Stimulated activated CD8-positive, alpha-beta memory T cell treated with anti-CD3 and anti-CD28 coated beads, Interleukin-7, amount 100 ng/mL, for 24 hours (primary cell): Measurements from ENCODE around the gene ARL5A.
"Not testable (repeated sequence)": the region's sequence is repeated elsewhere in the genome, so short reads cannot be mapped to it uniquely, and the experiment has no call there.

ENCODE experiments used
- DNase-seq: peaks from one replicate; pipeline ENCODE4 v3.0.0-alpha.2; 2020; ENCODE audit warnings: low read depth

The ARL5A gene

DNA sequence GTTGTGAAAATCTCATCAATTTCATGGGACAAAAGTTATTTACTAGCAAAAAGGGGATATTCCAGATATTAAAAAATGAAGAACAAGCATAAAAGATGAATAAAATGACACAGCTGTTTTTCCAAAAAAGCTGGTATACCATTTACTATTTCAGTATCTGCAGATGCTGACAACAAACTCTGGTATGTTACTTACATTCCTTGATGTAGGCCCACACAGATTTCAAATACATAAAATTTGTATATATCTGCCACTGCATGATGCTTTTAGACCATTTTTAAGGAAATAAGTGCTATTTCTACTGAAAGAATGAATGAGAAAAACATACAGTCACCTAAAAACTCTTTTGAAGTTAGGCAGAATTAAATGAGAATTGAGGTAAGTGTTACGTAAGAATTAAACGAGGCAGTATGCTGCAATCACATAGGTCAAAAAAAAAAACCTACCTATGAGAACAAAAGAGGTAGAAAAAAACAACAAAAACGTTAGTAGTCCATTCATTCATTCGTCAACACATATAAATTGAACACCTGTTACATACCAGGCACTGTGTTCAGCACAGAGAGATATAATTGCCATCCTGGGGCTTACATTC lies 32.5 kb downstream of the ARL5A start:
- DNase-seq: no peak

DNA sequence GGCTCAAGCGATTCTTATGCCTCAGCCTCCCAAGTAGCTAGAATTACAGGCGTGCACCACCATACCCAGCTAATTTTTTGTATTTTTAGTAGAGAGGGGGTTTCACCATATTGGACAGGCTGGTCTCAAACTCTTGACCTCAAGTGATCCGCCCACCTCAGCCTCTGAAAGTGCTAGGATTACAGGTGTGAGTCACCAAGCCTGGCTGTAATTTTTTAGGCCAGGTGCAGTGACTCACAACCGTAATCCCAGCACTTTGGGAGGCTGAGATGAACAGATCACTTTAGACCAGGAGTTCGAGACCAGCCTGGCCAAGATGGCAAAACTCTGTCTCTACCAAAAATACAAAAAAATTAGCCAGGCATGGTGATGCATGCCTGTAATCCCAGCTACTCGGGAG lies 33.8 kb downstream of the ARL5A start:
- not testable (repeated sequence) for DNase-seq

DNA sequence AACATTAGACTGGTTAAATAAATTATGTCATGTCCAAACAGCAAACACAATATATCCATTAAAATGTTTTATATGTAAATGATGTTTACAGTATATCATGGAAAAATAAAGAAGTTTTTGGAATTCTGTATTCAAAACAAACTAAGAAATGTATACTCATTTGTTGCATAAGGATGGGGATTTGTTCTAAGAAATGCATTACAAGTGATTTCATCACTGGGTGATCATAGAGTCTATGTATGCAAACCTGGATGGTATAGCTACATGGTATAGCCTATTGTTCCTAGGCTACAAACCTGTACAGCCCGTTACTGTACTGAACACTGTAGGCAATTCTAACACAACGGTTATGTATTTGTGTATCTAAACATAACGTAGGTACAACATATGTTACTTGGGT lies 35.1 kb downstream of the ARL5A start:
- no peak for DNase-seq

DNA sequence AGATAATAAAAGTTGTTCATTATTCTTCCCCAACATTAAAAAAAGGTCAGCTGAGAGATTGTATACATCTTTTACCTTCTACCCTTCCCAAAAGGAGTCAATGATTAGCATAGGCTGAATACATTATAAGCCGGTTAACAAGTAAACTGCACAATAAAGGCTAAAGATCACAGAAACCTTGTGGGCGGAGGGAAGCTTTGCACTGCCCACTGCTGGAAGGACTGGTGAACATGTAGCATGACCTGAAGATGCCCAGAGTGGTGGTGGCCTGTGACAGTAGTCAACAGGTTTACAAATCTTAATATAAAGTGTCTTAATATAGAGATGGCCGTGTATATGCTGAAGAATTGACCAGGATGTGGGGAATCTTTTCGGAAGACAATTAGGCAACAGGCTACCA lies 35.6 kb downstream of the ARL5A start:
- no peak for DNase-seq

DNA sequence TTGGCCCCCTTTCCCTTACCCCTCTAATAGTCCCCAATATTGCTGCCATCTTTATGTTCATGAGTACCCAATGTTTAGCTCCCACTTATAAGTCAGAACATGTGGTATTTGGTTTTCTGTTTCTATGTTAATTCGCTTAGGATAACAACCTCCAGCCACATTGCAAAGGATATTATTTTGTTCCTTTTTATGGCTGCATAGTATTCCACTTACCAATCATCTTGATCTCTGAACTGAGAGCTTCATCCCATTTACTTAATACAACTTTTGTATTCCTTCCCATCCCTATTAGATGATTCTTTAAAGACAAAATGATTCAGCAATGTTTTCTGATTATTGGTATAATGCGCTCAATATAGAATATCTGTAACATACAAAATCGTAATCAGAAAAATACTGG lies 36.7 kb downstream of the ARL5A start:
- DNase-seq: no peak

DNA sequence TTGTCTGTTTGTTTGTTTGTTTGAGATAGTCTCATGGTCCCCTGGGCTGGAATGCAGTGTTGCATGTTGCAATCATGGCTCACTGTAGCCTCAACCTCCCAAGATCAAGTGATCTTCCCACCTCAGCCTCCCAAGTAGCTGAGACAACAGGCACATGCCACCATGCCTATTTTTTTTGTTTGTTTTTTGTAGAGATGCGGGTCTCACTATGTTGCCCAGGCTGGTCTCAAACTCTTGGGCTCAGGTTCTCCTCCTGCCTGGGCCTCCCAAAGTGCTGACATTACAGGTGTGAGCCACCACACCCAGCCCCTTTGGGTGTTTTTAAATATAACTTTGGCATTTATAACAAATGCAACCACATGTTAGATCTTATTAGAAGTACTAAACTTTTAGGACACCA lies 37.5 kb downstream of the ARL5A start:
- DNase-seq: no peak

DNA sequence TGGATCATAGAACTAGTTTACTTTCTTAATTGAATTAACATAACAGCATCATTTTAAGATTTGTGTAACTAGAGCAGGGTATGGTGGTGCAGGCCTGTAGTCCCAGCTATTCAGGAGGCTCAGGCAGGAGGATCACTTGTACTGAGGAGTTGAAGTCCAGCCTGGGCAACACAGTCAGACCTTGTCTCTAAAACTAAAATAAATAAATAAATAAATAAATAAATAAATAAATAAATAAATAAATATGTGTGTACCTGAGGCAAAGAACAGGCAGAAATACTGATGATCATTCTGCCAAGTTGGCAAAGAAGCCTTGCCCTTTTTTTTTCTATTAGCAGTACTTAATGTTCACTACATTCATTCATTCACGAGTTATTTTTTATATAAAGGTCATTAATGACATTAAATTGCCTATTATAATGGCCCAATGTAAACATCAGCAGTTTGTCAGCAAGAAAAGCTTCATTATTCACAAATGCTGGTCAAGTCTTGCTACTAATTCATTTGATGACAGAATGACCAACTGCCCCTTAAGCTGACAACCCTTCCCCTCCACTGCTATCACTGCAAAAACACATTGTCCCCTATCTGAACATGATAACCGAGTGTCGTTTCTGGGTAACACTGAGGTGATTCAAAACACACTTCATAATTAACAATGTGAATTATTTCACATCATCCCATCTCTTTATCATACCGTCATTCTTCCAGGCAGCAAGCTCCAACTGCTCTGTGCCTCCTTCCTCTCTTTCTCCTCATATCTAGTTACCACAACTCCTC lies 39.0 kb downstream of the ARL5A start:
- no peak for DNase-seq

DNA sequence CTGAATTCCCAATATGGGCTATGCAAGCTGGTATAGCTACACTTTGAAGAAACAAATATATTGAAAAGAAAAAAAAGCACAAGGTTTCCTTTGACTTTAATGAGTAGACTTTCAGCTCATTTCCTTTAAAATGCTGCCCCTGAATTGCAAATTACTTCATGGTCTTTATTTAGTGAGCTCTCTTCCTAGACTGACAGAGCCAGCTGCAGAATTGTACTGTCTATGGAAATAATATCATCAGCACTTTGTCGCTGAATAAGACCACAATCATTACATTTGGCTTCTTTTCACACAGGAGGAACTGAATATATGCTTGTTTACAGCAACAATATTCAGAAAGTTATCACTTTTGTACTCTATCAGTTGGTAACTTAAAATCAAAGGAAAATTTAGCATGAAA lies 41.7 kb downstream of the ARL5A start:
- DNase-seq: no peak

DNA sequence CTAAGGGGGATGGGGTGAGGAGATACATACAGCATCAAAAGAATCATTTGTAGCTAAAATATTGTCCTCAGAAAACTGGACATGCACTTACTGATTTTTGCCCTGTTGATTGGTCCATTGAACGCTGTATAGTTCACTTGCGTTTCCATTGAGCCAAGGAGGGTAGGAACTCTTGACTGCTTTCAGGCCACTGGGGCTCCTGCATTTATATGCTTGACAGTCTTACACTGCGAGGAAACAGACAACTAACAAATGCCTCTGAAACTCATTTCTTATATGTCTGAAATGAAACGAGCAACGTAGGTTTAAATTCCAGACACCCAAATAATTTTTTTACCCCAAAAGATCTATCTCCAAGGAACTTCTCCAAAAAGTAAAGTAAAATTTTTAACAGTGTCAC lies 42.1 kb downstream of the ARL5A start:
- no peak for DNase-seq

DNA sequence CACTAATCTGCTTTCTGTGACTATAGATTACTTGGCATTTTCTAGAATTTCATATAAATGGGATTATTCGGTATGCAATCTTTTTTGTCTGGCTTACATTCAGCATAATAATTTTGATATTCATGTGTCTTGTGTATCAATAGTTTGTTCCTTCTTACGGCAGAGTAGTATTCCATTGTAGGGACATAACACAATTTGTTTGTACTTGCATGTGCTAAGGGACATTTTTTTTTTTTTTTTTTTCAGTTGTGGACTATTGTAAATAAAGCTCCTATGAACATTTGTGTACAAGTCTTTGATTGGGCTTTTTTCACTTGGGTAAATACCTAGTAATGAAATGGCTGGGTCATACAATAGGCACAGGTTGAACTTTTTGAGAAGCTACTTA lies 45.1 kb downstream of the ARL5A start:
- no peak for DNase-seq

DNA sequence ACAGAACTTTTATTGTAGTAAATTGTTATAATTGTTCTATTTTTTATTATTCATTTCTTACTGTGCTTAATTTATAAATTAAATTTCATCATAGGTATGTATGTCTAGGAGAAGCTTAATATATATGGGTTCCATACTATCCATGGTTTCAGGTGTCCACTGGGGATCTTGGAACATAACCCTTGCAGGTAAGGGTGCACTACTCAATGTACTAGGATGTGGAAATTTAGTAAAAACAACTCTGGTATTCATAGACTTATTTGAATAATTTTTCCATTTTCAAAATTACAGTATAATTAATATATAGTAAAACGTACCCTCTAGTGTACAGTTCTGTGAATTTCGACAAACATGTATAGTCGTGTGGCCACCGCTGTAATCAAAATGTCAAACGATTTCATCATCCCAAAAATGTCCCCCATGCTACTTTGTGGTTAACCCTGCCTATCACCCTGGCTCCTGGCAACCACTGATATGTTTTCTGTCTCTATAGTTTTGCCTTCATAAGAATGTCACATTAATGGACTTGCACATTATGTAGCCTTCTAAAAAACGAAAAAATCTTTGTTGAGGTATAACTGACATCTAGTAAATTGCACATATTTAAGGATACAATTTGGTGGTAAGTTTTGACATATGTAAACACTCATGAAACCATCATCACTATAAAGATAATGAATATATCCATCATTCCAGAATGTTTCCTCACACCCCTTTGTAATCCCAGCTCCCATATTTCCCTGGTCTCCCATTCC lies 45.7 kb downstream of the ARL5A start:
- DNase-seq: no peak

DNA sequence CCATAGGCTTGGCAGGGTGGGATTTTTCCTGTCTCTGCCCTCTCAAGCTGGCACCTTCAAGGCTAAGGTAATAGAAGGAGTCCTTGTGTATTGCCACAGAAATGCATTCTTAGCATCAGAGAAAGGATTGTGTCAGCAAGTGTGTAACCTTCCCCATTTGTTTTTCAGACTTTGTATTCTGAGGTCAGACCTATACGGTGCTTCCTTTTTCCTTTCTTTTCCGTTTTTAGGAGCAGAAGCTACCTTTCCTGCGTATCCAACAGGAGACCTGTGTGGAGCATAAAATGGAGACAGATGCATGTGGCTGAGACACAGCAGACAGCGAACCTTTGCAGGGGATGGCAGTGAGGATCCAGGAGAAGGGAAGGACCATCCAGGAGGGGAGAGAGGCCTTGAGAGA lies 46.6 kb downstream of the ARL5A start:
- DNase-seq: no peak

DNA sequence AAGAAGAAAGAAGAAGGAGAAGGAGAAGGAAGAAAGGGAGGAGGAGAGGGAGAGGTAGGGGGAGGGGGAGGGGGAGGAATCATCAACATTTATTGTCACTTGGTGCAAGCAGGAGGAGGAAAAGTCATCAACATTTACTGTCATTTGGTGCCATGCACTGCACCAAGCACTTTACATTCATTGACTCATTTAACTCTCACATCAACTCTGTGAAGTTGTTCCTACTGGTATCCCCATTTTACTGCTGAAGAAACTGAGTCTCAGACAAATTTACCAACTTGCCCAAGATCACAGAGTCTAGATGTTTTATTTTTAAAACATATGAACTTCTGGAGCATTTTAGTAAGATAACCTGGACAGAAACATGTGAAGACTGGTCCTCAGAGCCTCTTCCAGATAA lies 47.3 kb downstream of the ARL5A start:
- no peak for DNase-seq

DNA sequence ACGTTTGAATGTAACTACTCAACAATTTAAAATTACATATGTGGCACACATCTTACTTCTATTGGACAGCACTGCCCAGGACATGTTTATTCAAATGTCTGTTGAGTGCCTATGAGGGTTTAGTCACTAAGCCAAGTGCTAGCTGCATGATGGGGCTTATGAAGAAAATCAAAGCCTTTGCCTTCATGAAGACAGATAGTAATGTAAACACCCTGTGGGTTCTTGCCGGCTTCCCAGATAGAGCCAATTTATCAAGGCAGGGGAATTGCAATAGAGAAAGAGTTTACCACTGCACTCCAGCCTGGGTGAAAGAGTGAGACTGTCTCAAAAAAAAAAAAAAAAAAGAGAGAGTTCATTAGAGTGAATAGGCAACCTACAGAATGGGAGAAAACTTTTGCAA lies 50.3 kb downstream of the ARL5A start:
- no peak for DNase-seq

DNA sequence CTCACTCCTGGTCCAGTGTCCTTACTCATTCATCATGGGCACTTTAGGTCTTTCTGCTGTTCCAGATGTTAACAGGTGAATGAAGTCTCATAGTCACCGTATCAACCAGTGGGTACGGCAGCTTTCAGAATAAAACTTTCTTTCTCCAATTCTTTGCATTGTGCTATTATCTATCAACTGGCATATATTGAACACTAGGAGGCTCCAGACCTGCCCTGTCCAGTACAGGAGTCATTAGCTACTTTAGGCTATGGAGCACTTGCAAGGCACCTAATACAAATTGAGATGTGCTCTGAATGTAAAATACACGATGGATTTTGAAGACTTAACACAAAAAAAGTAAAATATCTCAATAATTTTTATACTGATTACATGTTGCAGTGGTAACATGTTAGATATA lies 50.7 kb downstream of the ARL5A start:
- no peak for DNase-seq

DNA sequence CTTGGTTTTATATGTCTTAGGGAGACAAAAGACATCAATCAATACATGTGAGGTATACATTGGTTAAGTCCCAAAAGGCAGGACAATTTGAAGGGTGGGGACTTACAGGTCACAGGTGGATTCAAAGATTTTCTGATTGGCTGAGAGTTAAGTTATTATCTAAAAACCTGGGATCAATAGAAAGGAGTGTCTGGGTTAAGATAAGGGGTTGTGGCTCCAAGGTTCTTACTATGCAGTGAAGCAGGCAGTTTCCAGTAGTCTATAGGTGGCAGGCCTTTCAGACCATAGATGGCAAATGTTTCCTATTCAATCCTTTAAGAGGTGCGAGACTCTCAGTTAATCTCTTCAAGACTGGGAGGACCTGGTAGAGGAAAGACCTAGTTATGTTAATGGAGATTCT lies 51.9 kb downstream of the ARL5A start:
- no peak for DNase-seq

DNA sequence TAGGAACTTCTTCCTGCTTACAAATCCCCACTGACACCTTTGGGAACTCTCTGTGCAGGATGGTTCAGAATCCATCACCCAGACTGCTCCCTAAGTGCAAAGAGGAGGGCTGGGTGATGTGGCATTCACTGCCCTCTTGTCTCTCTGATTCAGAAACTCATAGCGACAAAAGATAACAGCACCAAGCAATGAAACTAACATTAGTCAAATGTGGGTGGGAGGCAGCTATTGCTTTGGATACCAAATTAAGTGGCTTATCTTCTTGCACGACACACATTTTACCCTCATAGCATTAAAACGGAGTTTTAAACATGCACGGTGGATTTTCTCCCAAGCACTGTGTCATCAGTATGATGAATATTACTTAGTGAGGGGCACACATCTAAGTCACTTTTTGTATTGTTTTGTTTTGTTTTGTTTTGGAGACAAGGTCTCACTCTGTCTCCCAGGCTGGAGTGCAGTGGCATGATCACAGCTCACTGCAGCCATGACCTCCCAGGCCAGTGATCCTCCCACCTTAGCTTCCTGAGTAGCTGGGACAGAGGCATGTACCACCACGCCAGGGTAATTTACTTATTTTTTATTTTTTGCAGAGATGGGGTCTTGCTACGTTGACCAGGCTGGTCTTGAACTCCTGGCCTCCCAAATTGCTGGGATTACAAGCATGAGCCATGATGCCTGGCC lies 53.0 kb downstream of the ARL5A start:
- DNase-seq: no peak

DNA sequence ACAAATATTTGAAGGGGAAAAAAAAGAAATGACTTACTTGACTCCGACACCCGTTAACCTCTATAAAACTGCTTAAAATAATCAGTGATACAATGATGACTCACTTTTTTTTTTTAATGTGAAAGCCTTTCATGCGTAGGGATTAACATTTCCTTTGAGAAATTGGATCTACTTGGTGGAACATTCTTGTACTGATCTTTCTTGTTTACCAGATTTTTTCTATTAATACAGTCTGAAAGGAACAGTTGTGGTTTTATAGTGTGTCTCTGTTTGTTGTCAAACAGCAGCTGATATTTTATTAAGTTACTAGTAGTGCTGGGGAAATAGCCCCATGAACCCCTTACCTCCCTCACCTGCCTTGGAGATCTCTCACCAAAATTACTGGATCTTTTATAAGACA lies 53.7 kb downstream of the ARL5A start:
- no peak for DNase-seq

DNA sequence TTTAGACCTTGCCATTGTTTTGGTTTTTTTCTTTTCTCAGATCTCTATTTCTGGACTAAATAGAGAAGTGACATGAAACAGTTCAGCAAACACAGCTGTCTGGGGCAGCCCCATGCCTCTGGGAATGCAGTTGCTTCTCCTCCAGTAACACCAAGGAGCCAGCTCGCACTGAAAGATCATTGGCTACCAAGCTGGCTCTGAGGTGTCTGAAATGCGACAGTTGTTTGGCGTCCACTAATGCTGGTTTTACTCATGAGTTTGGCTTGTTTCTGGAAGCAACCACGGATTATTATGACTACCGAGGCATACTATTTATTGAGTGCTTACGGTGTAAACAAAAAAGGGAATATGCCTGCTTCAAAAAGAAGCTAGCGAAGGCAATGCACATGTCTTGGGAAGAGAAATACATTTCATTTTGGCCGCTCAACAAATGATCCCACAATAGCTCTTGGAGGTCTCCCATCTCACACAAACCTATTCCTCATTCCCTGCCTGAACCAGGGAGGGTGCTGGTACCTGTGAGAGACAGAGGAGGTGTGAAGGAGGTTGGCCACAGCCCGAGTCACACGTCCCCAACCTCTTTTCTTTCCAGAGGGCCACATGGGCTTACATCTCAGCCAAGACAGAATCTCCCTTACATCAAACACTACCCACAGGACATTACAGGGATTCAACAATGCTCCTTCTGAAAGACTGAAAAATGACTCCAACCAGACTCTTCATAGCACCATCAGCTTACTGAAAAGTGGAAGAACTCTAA lies 56.4 kb downstream of the ARL5A start:
- DNase-seq: no peak

DNA sequence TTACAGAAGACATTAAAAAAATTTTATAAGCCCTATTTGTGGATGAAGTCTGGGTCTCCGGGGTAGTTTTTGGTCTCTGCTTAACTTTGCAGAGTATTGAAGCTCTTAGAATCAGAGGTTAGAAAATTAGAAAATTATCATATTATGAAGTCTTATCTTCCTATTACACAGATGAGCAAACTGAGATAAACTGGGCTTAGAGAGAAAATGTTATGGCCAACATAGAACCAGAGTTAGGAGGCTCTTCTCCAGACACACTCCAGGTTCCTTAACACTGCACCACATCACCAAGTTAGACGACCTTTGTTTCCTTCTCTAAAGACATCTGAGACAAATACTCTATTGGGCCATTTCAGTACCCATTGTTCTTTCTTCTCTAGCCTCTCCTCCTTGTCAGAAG lies 57.2 kb downstream of the ARL5A start:
- no peak for DNase-seq

DNA sequence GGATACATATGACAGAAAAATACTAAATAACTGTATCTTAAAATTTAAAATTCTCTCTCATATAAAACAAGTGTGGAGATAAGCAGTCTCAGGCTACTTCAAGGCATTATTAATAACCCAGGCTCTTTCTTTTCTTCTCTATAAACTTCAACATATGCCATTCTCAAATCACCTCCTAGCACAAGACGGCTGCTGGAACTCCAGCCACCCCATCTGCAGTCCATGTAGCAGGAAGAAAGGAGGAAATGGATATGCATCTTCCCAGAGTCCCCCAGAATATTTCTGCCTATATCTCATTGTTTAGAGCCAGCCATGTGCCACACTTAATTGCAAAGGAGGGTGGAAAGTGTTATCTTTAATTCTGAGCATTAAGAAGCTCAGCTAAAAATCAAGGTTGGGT lies 58.6 kb downstream of the ARL5A start:
- DNase-seq: no peak

DNA sequence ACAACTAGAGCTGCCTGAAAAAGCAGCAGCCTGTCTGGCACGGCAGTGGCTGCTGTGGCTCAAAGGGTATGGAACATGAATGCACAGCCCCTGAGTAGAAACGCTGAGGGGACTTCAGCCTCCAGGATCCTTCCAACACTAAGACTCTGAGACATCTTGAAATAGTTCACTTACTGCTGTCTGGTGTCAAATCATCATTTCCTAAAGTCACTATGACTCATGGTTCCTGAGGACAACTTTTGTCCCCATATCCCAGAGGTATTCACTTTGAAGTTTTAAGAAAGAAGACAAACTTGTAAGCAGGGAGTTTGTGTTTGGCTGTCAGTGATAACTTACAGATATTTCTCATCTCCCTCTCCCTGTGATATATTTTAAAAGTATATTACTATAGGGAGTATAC lies 60.7 kb downstream of the ARL5A start:
- DNase-seq: no peak
